CD14-positive monocyte (primary cell): Measurements from ENCODE around the gene CREB3L1. TPM values are rescaled to one million over a fixed set of nuclear protein-coding genes. Genes with fewer than 3 reads are reported as not detected.

ENCODE experiments used
- DNase-seq, 3 donors: peaks; one replicate each; pipeline ENCODE4 v3.0.0-alpha.2; 2011 to 2022
- H2AFZ ChIP-seq: 2 replicates; pipeline ENCODE4 v1.6.0; 2012; ENCODE audit warnings: mild to moderate bottlenecking, low read depth, low read length, inconsistent platforms; ENCODE audit not compliant: insufficient read depth, poor library complexity, severe bottlenecking
- H3K27ac ChIP-seq, 2 donors: 1 replicate in 1 of 2; 2 replicates in 1 of 2; pipeline ENCODE4 v1.5.1; 2012 to 2013; ENCODE audit warnings: low read length in 2 of 2, control low read depth in 1 of 2, inconsistent platforms in 1 of 2, low read depth in 1 of 2, mild to moderate bottlenecking in 1 of 2
- H3K27me3 ChIP-seq, 2 donors: one replicate each; pipeline versions ENCODE4 v1.6.0 to v1.6.1; 2011 to 2013; ENCODE audit warnings: low read length in 2 of 2; ENCODE audit not compliant: control insufficient read depth in 2 of 2, insufficient read depth in 2 of 2
- H3K36me3 ChIP-seq, 2 donors: replicated peaks in 1 of 2; 1 replicate in 1 of 2; 2 replicates in 1 of 2; pipeline versions ENCODE4 v1.5.1 to v1.6.1; 2012 to 2013; ENCODE audit warnings: low read length in 2 of 2, control low read depth in 1 of 2, inconsistent platforms in 1 of 2, mild to moderate bottlenecking in 1 of 2; ENCODE audit not compliant: insufficient read depth in 2 of 2, control insufficient read depth in 1 of 2
- H3K4me1 ChIP-seq, 2 donors: 1 replicate in 1 of 2; 2 replicates in 1 of 2; pipeline versions ENCODE4 v1.5.1 to v1.6.1; 2012 to 2013; ENCODE audit warnings: low read length in 2 of 2, control low read depth in 1 of 2, inconsistent platforms in 1 of 2, mild to moderate bottlenecking in 1 of 2, moderate library complexity in 1 of 2; ENCODE audit not compliant: insufficient read depth in 2 of 2, control insufficient read depth in 1 of 2
- H3K4me2 ChIP-seq: replicated peaks from 2 replicates; pipeline ENCODE3; 2012; ENCODE audit warnings: low read length, moderate library complexity, mild to moderate bottlenecking; ENCODE audit not compliant: poor library complexity, severe bottlenecking; ENCODE audit errors: extremely low read depth
- H3K4me3 ChIP-seq, 3 experiments: fragments of 200-600 bp in 1 of 3; sonication (generic) in 1 of 3; replicated peaks in 1 of 3; 1 replicate in 2 of 3; 2 replicates in 1 of 3; pipeline ENCODE4 v1.5.1; 2011 to 2013; ENCODE audit warnings: low read length in 3 of 3, mild to moderate bottlenecking in 3 of 3, control low read depth in 2 of 3, low read depth in 2 of 3, inconsistent platforms in 1 of 3, moderate library complexity in 1 of 3
- H3K79me2 ChIP-seq: 2 replicates; pipeline ENCODE4 v1.6.0; 2012; ENCODE audit warnings: mild to moderate bottlenecking, control low read depth, inconsistent platforms, low read length, moderate library complexity; ENCODE audit not compliant: insufficient read depth
- H3K9ac ChIP-seq: 2 replicates; pipeline ENCODE4 v1.6.0; 2017; ENCODE audit warnings: low read length, mild to moderate bottlenecking; ENCODE audit not compliant: insufficient read depth, poor library complexity, severe bottlenecking
- H3K9me3 ChIP-seq, 2 donors: replicated peaks in 1 of 2; 1 replicate in 1 of 2; 2 replicates in 1 of 2; pipeline versions ENCODE4 v1.5.1 to v1.6.1; 2012 to 2013; ENCODE audit warnings: low read length in 2 of 2, control low read depth in 1 of 2; ENCODE audit not compliant: control insufficient read depth in 1 of 2, insufficient read depth in 1 of 2
- H4K20me1 ChIP-seq: 2 replicates; pipeline ENCODE4 v1.6.0; 2012; ENCODE audit warnings: mild to moderate bottlenecking, low read length, control low read depth, moderate library complexity; ENCODE audit not compliant: insufficient read depth
- H3K27ac Mint-ChIP-seq, 7 donors: one replicate each; pipeline ENCODE4 v1.8.0; 2020; ENCODE audit warnings: mild to moderate bottlenecking in 7 of 7, mixed read lengths in 7 of 7, moderate library complexity in 6 of 7, inconsistent platforms in 2 of 7
- H3K27me3 Mint-ChIP-seq, 3 donors: one replicate each; pipeline ENCODE4 v1.8.0; 2021 to 2022; ENCODE audit warnings: low read depth in 3 of 3, mild to moderate bottlenecking in 3 of 3, mixed read lengths in 3 of 3, moderate library complexity in 3 of 3, inconsistent platforms in 1 of 3
- H3K36me3 Mint-ChIP-seq, 2 donors: one replicate each; pipeline ENCODE4 v1.8.0; 2020; ENCODE audit warnings: mixed read lengths in 2 of 2, inconsistent platforms in 1 of 2, mild to moderate bottlenecking in 1 of 2
- H3K4me1 Mint-ChIP-seq: one replicate; pipeline ENCODE4 v1.8.0; 2020; ENCODE audit warnings: mild to moderate bottlenecking, mixed read lengths
- H3K4me3 Mint-ChIP-seq, 2 donors: one replicate each; pipeline ENCODE4 v1.8.0; 2020; ENCODE audit warnings: mild to moderate bottlenecking in 2 of 2, mixed read lengths in 2 of 2, moderate library complexity in 1 of 2
- H3K9me3 Mint-ChIP-seq, 7 donors: one replicate each; pipeline ENCODE4 v1.8.0; 2020 to 2022; ENCODE audit warnings: mixed read lengths in 7 of 7, mild to moderate bottlenecking in 6 of 7, moderate library complexity in 6 of 7, inconsistent platforms in 2 of 7
- CTCF ChIP-seq: fragments of 200-600 bp; IDR thresholded peaks from one replicate; pipeline ENCODE4 v1.8.0; 2022; ENCODE audit warnings: antibody characterized with exemption, mild to moderate bottlenecking
- WGBS: methylation state at CpG from one replicate; pipeline ENCODE4 v1.1.5; 2013; ENCODE audit warnings: missing lambda C conversion rate; ENCODE audit not compliant: insufficient coverage; 5-methylcytosine and 5-hydroxymethylcytosine counted together
- intact Hi-C, 2 donors: fragments of 100-400 bp; cut with micrococcal nuclease; formaldehyde crosslinking; loops; one replicate each; pipeline versions ENCODE4 v1.15.0 to v1.15.1; 2023
- polyA plus RNA-seq, 3 donors: library from polyadenylated mRNA; depleted of rRNA in 1 of 3; unstranded in 2 of 3; stranded (reverse) in 1 of 3; fragments of 300-500 nt in 2 of 3; fragments of >200 nt in 1 of 3; fragmentation: Illumina TruSeq in 2 of 3; gene quantifications; 1 replicate in 2 of 3; 2 replicates in 1 of 3; pipeline ENCODE4 v1.2.3, GENCODE V29; 2012 to 2021

Gene CREB3L1
- polyA plus RNA-seq, 3 donors, result not detected

- Mint-ChIP-seq H3K4me1 (peaks cover 64% of the 10 kb centered on the region), H3K9me3 (peaks cover 0 to 9% (median 4%) of the 10 kb centered on the region in 7 donors), H3K36me3 (peaks cover 7 to 18% of the 10 kb centered on the region in 2 donors), H3K4me3 (peak overlapping the region; percentile 56 to 87), H3K27ac (peak overlapping the region in 1 of 7 donors; percentile 26), H3K27me3 (peaks cover 55 to 76% (median 59%) of the 10 kb centered on the region in 3 donors)
- DNase-seq, result no peak
- 100% methylated on average over 1 of the region's 5 CpGs for WGBS
- H3K36me3 ChIP-seq, result no peaks in the 10 kb centered on the region
- no peak overlapping the region for H3K27ac ChIP-seq
- H3K9ac ChIP-seq, result no peak overlapping the region
- no peak for TF ChIP-seq CTCF
- H4K20me1 ChIP-seq, result peaks cover 15% of the 10 kb centered on the region
- peaks cover 56 to 68% of the 10 kb centered on the region in 2 donors for H3K4me1 ChIP-seq
- no peak overlapping the region for H2AFZ ChIP-seq
- no peak overlapping the region for H3K4me3 ChIP-seq
- no peak overlapping the region for H3K4me2 ChIP-seq
- intact Hi-C loops, result no loop called here
- peaks cover 14 to 46% of the 10 kb centered on the region in 2 donors for H3K27me3 ChIP-seq
- H3K79me2 ChIP-seq, result no peaks in the 10 kb centered on the region
- H3K9me3 ChIP-seq, result peaks cover 0 to 7% of the 10 kb centered on the region in 2 donors
Measured at GRCh38 chr11:46331282-46331984, 54.0 kb downstream of the CREB3L1 start.

- peak overlapping the region in 1 of 7 donors; percentile 43 for H3K27ac Mint-ChIP-seq
- H3K9ac ChIP-seq, result no peak overlapping the region
- DNase-seq, result no peak
- H3K27me3 Mint-ChIP-seq, result peaks cover 48 to 69% (median 58%) of the 10 kb centered on the region in 3 donors
- H3K79me2 ChIP-seq, result no peaks in the 10 kb centered on the region
- H3K27ac ChIP-seq, result no peak overlapping the region
- H3K9me3 ChIP-seq, result peaks cover 0 to 7% of the 10 kb centered on the region in 2 donors
- H3K4me1 Mint-ChIP-seq, result peaks cover 64% of the 10 kb centered on the region
- intact Hi-C loops, result no loop called here
- TF ChIP-seq CTCF, result no peak
- 43% methylated on average over 8 of the region's 8 CpGs for WGBS
- peaks cover 7 to 18% of the 10 kb centered on the region in 2 donors for H3K36me3 Mint-ChIP-seq
- H3K4me1 ChIP-seq, result peaks cover 61 to 73% of the 10 kb centered on the region in 2 donors
- H3K4me2 ChIP-seq, result peak overlapping the region; percentile 78
- peaks cover 14 to 46% of the 10 kb centered on the region in 2 donors for H3K27me3 ChIP-seq
- H3K9me3 Mint-ChIP-seq, result peaks cover 0 to 9% (median 4%) of the 10 kb centered on the region in 7 donors
- H3K36me3 ChIP-seq, result no peaks in the 10 kb centered on the region
- H3K4me3 Mint-ChIP-seq, result peak overlapping the region; percentile 56 to 87
- no peak overlapping the region for H2AFZ ChIP-seq
- H4K20me1 ChIP-seq, result peaks cover 15% of the 10 kb centered on the region
- peak overlapping the region in 1 of 3 experiments; percentile 64 for H3K4me3 ChIP-seq
Measured at GRCh38 chr11:46332093-46332567, 54.7 kb downstream of the CREB3L1 start.
